Hepatocyte (in vitro differentiated cells): ENCODE results near the gene IGSF5. TPM values are rescaled to one million over a fixed set of nuclear protein-coding genes. Genes with fewer than 3 reads are reported as not detected.

Experiments
- DNase-seq: peaks from one replicate; pipeline ENCODE4 v3.0.0-alpha.2; 2016; ENCODE audit warnings: low spot score
- H2AFZ ChIP-seq: fragments of 200-600 bp; sonication (generic); 2 replicates; pipeline ENCODE4 v1.6.0; 2016; ENCODE audit warnings: antibody characterized with exemption, mild to moderate bottlenecking
- H3K27ac ChIP-seq: fragments of 200-600 bp; sonication (generic); 2 replicates; pipeline ENCODE4 v1.5.1; 2016; ENCODE audit warnings: mild to moderate bottlenecking
- H3K27me3 ChIP-seq: fragments of 200-600 bp; sonication (generic); 2 replicates; pipeline ENCODE4 v1.6.1; 2016
- H3K36me3 ChIP-seq: fragments of 200-600 bp; sonication (generic); replicated peaks from 2 replicates; pipeline ENCODE4 v1.5.1; 2016; ENCODE audit warnings: low read depth; ENCODE audit not compliant: insufficient read depth
- H3K4me1 ChIP-seq: fragments of 200-600 bp; sonication (generic); 2 replicates; pipeline ENCODE4 v1.5.1; 2016; ENCODE audit warnings: mild to moderate bottlenecking, moderate library complexity; ENCODE audit not compliant: insufficient read depth
- H3K4me2 ChIP-seq: fragments of 200-600 bp; sonication (generic); 2 replicates; pipeline ENCODE4 v1.6.0; 2016
- H3K4me3 ChIP-seq: fragments of 200-600 bp; sonication (generic); 2 replicates; pipeline ENCODE4 v1.5.1; 2016; ENCODE audit warnings: mild to moderate bottlenecking
- H3K79me2 ChIP-seq: fragments of 200-600 bp; sonication (generic); 2 replicates; pipeline ENCODE4 v1.6.0; 2017; ENCODE audit warnings: mild to moderate bottlenecking
- H3K9me2 ChIP-seq: fragments of 200-600 bp; sonication (generic); replicated peaks from 2 replicates; pipeline ENCODE4 v1.6.0; 2017; ENCODE audit warnings: mild to moderate bottlenecking; ENCODE audit not compliant: insufficient read depth
- H3K9me3 ChIP-seq: fragments of 200-600 bp; sonication (generic); 2 replicates; pipeline ENCODE4 v1.5.1; 2016; ENCODE audit warnings: low read depth, mild to moderate bottlenecking
- H4K20me1 ChIP-seq: fragments of 200-600 bp; sonication (generic); 2 replicates; pipeline ENCODE4 v1.6.0; 2016; ENCODE audit warnings: mild to moderate bottlenecking; ENCODE audit not compliant: insufficient read depth, poor library complexity, severe bottlenecking
- CTCF ChIP-seq: fragments of 200-600 bp; sonication (generic); IDR thresholded peaks from 2 replicates; pipeline ENCODE4 v1.5.1; 2016; ENCODE audit warnings: antibody characterized with exemption, mild to moderate bottlenecking; ENCODE audit not compliant: poor library complexity
- EZH2 ChIP-seq: fragments of 200-600 bp; sonication (generic); IDR thresholded peaks from 2 replicates; pipeline ENCODE4 v1.6.1; 2016; ENCODE audit warnings: antibody characterized with exemption, mild to moderate bottlenecking, borderline replicate concordance
- EZH2phosphoT487 ChIP-seq: fragments of 200-600 bp; sonication (generic); IDR thresholded peaks from one replicate; pipeline ENCODE4 v1.6.1; 2018; ENCODE audit warnings: antibody characterized with exemption, mild to moderate bottlenecking, low read depth, moderate library complexity; ENCODE audit not compliant: unreplicated experiment, severe bottlenecking
- WGBS: methylation state at CpG from one replicate; pipeline ENCODE4 v1.1.6; 2016; ENCODE audit warnings: low lambda C conversion rate; ENCODE audit errors: missing lambda C conversion rate; 5-methylcytosine and 5-hydroxymethylcytosine counted together
- polyA plus RNA-seq: library from polyadenylated mRNA; unstranded; fragments of >200 nt; fragmentation: Nextera tagmentation; extraction: Ambion mirVana; gene quantifications from 2 replicates; pipeline ENCODE4 v1.2.1, GENCODE V29; 2016
- total RNA-seq: library from RNA; depleted of rRNA; stranded (reverse); fragments of >200 nt; gene quantifications from 2 replicates; pipeline ENCODE4 v1.2.3, GENCODE V29; 2014

Gene IGSF5
- total and polyA plus RNA-seq, 2 experiments from 2014 or later = 0.10 TPM; not detected in 1

DNA sequence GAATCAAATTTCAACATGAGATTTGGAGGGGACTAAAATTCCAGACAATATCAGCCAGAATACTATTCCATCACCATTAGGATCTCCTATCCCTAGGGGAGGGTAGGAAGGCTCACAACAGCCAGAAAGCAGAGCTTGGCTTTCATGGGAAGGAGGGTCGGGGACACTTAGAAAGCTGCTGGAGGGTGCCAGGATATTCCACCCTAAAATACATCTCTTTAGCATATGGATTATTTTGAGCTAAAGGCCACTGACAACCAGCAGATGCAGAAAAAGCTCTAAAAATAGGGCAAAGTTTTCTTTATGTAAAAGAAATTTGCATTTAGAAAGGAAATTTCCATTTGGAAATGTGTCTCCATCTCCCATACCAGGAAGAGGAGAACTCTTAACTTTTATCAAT is 68.0 kb downstream of the IGSF5 start:
- no peak overlapping the region for H3K4me2 ChIP-seq
- WGBS = 100% methylated on average over 1 of the region's 1 CpG
- no peak overlapping the region for H3K4me3 ChIP-seq
- no peaks in the 10 kb centered on the region for H3K27me3 ChIP-seq
- H3K4me1 ChIP-seq = no peaks in the 10 kb centered on the region
- H3K79me2 ChIP-seq = no peaks in the 10 kb centered on the region
- no peak overlapping the region for H3K27ac ChIP-seq
- H3K36me3 ChIP-seq = no peaks in the 10 kb centered on the region
- H2AFZ ChIP-seq = no peak overlapping the region
- H3K9me2 ChIP-seq = no peaks in the 10 kb centered on the region
- no peaks in the 10 kb centered on the region for H3K9me3 ChIP-seq
- no peaks in the 10 kb centered on the region for H4K20me1 ChIP-seq
- no peak for TF ChIP-seq EZH2phosphoT487
- no peak for TF ChIP-seq EZH2
- no peak for DNase-seq

DNA sequence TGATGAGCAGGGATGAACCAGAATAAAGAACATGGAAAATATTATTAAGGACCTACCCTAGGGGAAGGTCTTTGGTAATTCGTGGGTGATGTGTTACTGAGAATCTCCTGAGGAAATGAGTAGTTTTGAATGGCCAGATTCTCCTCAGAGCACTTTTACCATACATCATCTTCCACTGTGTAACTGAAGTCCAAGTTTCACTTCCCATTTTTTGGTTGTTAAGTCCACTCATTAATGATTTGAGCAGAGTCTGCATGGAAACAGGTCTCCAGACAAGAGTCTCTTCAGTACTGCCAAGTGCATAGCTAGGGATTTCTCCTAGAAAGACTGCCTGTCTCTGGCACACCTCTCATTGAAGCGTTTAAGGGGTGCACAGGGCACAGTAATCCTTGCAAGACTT is 73.6 kb downstream of the IGSF5 start:
- Histone ChIP-seq H3K27ac (no peak overlapping the region), H3K27me3 (no peaks in the 10 kb centered on the region), H3K4me1 (no peaks in the 10 kb centered on the region), H3K4me2 (no peak overlapping the region), H2AFZ (no peak overlapping the region), H3K36me3 (no peaks in the 10 kb centered on the region), H3K4me3 (no peak overlapping the region), H4K20me1 (no peaks in the 10 kb centered on the region), H3K9me3 (no peaks in the 10 kb centered on the region), H3K9me2 (no peaks in the 10 kb centered on the region), H3K79me2 (no peaks in the 10 kb centered on the region)
- no peak for TF ChIP-seq EZH2
- no peak for DNase-seq
- 88% methylated on average over 2 of the region's 2 CpGs for WGBS

GRCh38 chr21:39822042-39822441 is 77.1 kb downstream of the IGSF5 start:
- WGBS = 92% methylated on average over 3 of the region's 3 CpGs
- Histone ChIP-seq H3K4me2 (no peak overlapping the region), H2AFZ (no peak overlapping the region), H3K9me2 (no peaks in the 10 kb centered on the region), H3K4me1 (no peaks in the 10 kb centered on the region), H3K27ac (no peak overlapping the region), H3K79me2 (no peaks in the 10 kb centered on the region), H3K4me3 (no peak overlapping the region), H3K36me3 (no peaks in the 10 kb centered on the region), H3K9me3 (no peaks in the 10 kb centered on the region), H3K27me3 (no peaks in the 10 kb centered on the region), H4K20me1 (no peaks in the 10 kb centered on the region)
- no peak for DNase-seq
- no peak for TF ChIP-seq CTCF
- TF ChIP-seq EZH2 = no peak
- TF ChIP-seq EZH2phosphoT487 = no peak

DNA sequence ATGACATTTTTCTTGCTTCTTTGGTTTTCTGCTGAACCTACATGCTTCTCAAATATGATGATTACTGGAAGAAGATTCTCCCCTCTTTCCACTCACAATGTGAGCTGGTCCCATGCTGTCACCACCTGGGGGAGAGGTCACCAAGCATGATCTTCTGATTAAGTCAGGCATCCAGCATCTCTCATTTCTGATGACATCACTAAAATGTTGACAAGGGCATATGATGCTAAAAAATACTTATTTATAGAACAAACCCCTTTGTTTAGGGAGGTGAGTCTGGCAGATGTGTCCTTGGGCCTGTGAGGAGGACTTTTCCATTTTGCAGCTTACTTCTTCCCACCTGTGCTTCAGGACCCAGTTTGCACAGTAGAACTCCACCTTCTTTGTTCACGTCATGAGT is 80.3 kb downstream of the IGSF5 start:
- 59% methylated on average over 1 of the region's 1 CpG for WGBS
- no peak for DNase-seq

More for the DNA sequence above, 80.3 kb downstream of the IGSF5 start:
- no peaks in the 10 kb centered on the region for H3K4me1 ChIP-seq
- no peak overlapping the region for H3K27ac ChIP-seq
- no peak overlapping the region for H3K4me2 ChIP-seq
- H3K9me2 ChIP-seq = no peaks in the 10 kb centered on the region
- no peak overlapping the region for H3K4me3 ChIP-seq
- no peaks in the 10 kb centered on the region for H4K20me1 ChIP-seq
- H3K27me3 ChIP-seq = no peaks in the 10 kb centered on the region
- no peak for TF ChIP-seq EZH2
- no peak for TF ChIP-seq EZH2phosphoT487
- TF ChIP-seq CTCF = no peak
- H3K79me2 ChIP-seq = no peaks in the 10 kb centered on the region
- H3K9me3 ChIP-seq = no peaks in the 10 kb centered on the region
- H3K36me3 ChIP-seq = no peaks in the 10 kb centered on the region
- no peak overlapping the region for H2AFZ ChIP-seq
